HG03064 (cell line): Measurements from ENCODE around the gene CHAF1A.

ENCODE experiments used
- ATAC-seq: cut with Tn5 transposase; IDR thresholded peaks from one replicate; pipeline ENCODE4 v1.9.1; 2021; ENCODE audit warnings: low read depth; ENCODE audit not compliant: unreplicated experiment

CHAF1A gene

GRCh38 chr19:4402171-4403004, at the start of gene CHAF1A:
Gene CHAF1A (plus strand): TSS chr19:4402640. CDS start chr19:4402763, 123 bp downstream.
- peak; percentile 55 for ATAC-seq

GRCh38 chr19:4352701-4353121, 49.7 kb upstream of the CHAF1A start:
- no peak for ATAC-seq

GRCh38 chr19:4354282-4354681, 48.2 kb upstream of the CHAF1A start:
- ATAC-seq = no peak

GRCh38 chr19:4354897-4355296, 47.5 kb upstream of the CHAF1A start:
- no peak for ATAC-seq

GRCh38 chr19:4357095-4357797, 45.2 kb upstream of the CHAF1A start:
- no peak for ATAC-seq

GRCh38 chr19:4357921-4358326, 44.5 kb upstream of the CHAF1A start:
- no peak for ATAC-seq

- ATAC-seq = no peak
These were observed 43.5 kb upstream of the CHAF1A start for GRCh38 chr19:4358709-4359626.

- ATAC-seq = no peak
These were observed 42.8 kb upstream of the CHAF1A start for GRCh38 chr19:4359627-4360000.

GRCh38 chr19:4360081-4360569, 42.3 kb upstream of the CHAF1A start:
- ATAC-seq = no peak

GRCh38 chr19:4360641-4361151, 41.7 kb upstream of the CHAF1A start:
- ATAC-seq = no peak

- ATAC-seq = no peak
These were observed 41.0 kb upstream of the CHAF1A start for GRCh38 chr19:4361152-4362046.

- no peak for ATAC-seq
These were observed 40.2 kb upstream of the CHAF1A start for GRCh38 chr19:4362101-4362828.

- no peak for ATAC-seq
These were observed 39.5 kb upstream of the CHAF1A start for GRCh38 chr19:4362831-4363545.

GRCh38 chr19:4363571-4364304, 38.7 kb upstream of the CHAF1A start:
- ATAC-seq = no peak

- ATAC-seq = no peak
These were observed 37.1 kb upstream of the CHAF1A start for GRCh38 chr19:4365341-4365740.

GRCh38 chr19:4365791-4366665, 36.4 kb upstream of the CHAF1A start:
- ATAC-seq = no peak
